Limb (tissue), 2 donors: Measurements from ENCODE around the gene DNAJC5.
A peak's percentile ranks its signal among the peaks of the same experiment; 100 is the strongest.

ENCODE experiments used
- DNase-seq, 2 donors: peaks; one replicate each; pipeline ENCODE4 v3.0.0-alpha.2; 2016; ENCODE audit errors: extremely low spot score in 2 of 2

Gene DNAJC5

DNA sequence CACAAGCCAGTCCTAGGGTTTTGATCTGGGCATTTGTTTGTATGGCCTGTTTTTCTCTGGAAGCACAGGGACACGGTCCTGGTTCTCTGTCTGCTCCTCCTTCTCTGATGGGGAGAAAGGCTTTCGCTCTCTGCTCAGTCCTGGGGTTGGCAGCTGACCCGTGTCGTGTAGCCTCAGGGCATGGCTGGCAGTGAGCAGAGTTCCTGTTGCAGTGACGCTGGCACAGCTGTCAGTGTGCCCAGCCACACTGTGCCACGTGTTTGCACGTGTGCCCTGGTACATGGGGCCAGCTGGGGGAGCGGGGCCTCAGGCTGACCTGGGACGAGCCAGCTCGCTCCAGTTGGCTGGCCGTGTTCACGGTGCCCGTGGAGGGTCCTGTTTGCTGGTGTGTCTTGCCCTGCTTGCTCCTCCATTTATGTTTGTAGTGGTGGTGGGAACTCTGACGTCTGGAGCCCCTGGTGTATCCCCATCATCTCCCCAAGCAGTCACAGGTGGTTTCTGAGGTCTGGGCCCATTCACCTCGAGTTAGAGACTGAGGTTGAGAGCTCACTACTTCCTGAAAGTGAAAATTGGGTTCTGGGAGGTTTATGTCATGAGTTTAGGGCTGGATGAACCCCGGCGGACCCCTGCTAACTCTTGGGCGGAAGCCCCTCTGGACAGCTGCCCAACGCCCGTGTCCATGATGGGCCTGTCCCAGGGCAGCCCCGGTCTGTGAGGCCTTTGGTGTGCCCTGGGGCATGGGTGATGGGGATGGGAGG lies 10.2 kb upstream of the DNAJC5 start:
- DNase-seq: no peak

DNA sequence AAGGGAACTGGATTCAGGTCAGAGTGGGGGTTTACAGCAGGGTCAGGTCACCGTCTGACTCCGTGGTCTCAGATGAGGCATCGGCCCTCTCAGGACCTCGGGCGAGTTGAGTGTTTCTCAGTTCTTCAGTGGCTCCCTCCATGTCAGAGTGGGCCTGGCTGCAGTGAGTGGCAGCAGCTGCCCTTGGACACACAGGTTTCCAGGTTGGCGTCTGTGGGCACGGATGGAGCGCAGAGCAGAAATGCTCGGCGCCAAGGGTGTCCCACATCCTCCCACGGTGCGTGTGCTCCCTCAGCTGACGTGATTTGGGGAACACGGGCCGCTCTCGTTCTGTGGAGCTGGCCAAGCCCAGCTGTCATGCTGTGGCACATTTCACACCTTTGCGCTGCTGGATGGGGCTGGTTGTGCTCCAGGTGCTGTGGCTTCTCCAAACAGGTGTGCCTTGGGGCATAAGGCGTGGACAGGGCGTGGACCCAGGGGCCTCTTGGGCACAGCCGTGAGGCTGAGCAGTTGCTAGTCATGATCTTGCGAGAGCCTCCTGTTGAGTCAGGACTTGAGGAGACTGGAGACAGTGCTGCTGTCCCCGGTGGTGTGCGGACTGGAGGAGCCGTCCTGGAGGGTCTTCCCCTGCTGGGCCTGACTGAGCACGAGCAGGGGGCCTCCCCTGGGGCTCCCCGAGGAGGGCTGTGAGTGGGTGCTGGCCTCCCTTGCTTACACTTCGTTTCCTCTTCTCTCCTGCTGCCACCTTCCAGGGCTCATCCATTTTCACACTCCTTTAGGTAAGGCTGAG lies 9.5 kb upstream of the DNAJC5 start:
- no peak for DNase-seq

DNA sequence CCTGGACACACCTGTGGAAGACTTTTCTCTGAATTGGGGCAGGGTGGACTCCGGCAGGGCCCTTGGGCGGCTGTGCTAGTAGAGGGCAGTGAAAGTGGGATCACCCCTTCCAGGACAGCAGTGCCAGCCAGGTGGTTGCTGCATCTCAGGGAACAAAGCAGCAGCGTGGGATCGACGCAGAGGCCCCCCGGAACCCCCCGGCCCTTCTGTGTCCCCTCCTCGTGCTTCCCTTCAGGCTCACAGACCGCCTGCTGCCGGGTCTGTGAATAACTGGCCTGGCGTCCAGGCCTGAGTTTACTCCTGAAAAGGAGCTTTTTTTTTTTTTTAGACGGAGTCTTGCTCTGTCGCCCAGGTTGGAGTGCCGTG lies 8.9 kb upstream of the DNAJC5 start:
- no peak for DNase-seq

DNA sequence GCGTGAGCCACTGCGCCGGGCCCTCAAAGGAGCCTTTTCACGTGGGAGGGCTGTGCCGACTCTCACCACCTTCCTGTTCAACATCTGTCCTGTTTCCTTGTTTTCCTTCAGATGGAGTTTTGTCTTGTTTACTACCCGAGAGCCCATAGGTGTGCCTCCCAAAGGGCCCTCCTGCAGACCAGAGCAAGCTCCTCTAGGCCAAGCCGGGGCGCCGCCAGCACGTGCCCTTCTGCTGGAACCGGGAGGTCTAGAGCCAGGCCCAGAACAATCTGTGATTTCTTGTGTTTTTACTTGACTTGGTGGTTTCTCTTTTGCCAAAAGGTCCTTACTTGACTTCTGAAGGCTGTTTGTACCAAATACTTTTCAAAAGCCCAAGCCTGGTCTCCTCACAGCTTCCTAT lies 8.0 kb upstream of the DNAJC5 start:
- no peak for DNase-seq

DNA sequence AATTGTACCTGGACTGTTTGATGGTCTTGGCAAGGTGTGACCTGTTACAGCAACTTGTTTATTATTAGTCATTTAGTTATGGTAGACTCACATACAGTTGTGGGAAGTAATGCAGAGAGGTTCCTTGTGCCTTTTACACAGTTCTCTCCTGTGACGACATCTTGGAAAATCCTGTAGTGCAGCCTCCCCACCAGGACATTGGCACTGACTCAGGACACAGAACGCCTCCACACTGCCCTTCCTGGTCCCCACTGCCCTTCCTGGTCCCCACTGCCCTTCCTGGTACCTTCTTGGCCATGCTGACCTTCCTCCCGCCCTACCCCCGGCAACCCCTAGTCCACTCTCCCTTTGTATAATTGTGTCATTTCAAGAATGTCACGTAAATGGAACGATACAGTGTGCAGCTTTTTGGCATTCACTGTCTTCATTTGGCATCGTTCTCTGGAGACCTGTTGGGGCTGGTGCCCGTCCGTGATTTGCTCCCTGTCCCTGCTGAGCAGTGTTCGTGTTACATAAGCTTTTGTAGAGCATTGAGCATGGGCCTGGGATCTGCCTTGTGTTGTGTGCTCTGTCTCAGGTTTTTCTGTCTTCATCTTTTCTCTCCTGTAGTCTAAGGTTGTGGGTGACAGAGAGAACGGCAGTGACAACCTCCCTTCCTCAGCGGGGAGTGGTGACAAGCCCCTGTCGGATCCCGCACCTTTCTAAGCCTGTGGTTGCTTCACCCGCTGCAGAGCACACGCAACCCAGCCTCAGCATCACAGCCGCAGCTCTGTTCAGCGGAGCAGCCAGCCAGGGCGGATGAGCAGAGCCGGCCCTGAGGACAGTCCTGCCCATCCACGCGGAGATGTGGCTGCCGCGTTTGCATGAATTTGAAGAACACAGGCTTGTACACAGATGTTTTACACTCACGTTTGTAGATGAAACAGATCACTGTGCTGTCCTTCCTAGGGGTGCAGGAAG lies 5.4 kb upstream of the DNAJC5 start:
- DNase-seq: no peak

DNA sequence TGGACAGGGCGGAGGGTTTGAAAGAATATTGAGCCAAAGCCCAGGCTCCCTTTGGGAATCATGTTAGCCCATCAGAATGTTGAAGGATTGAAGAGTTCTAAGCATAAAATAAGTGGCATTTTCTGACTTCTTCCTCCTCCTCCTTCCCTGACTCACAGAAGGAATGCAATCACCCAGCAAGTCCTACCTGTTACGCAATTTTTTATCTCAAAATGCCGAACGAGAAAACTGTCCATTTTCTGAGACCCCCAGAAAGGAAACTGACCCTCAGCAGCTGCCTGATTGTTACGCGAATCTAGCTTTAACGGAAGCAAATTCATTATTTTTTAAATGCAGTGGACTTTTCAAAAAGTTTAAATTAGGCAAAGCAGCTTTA lies 4.7 kb upstream of the DNAJC5 start:
- DNase-seq: no peak

DNA sequence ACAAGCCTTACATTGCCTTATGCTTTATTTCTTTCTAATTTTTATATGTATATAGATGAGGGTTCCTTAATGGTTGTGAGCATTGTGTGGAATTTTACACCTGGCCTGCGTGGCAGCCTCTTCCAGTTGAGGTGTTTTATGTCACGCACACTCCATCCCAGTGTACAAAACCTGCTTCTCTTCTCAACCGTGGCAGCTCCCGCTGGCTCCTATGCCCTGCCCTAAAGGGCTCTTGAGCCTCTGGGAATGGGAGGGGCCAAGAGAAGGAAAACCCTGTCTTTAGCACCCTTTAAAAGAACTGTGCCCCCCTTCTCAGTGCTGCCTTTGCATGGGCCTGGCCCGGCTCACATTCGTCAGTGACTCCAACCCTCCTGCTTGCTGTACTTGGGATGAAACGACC lies 4.3 kb upstream of the DNAJC5 start:
- no peak for DNase-seq

DNA sequence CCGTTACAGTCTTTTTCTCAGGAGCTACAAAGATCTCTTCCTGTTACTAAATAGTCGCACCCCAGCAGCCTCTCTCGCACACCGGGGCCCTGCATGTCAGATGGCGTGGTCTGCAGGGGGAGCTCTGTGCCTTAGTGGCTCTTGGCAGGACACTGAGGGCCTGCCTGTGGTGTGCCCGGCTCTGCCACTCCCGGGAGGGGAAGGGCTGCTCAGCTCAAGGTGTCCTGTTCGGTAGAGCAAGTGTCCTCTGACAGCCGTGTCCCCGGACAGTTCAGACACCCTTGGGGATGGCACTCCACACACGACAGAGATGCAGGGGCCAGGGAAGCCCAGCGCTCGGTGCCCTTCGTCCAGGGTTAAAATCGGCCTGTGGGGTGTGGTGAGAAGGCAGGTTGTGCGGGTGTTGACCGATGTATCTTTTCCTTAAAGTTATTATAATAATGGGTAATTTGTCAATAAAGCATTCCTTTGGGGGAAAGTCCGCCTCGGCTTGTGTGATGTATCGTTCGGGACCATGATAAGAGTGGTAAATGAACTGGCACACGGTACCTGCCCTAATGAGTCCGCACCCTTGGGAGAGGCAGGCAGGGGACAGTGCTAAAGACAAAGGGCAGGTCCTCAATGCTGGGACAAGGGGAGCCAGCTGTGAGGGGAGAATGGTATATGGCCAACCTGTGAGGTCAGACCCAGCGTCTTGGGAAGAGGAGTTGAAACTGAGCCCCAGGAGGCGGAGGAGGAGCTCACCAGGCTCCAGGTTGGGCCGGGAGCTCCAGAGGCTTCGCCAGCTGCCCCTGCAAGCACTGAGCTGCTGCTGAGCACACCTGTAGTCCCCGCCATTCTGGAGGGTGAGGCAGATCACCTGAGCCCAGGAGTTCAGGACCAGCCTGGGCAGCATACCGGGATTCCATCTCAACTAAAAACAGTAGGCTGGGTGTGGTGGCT lies 3.6 kb upstream of the DNAJC5 start:
- no peak for DNase-seq

DNA sequence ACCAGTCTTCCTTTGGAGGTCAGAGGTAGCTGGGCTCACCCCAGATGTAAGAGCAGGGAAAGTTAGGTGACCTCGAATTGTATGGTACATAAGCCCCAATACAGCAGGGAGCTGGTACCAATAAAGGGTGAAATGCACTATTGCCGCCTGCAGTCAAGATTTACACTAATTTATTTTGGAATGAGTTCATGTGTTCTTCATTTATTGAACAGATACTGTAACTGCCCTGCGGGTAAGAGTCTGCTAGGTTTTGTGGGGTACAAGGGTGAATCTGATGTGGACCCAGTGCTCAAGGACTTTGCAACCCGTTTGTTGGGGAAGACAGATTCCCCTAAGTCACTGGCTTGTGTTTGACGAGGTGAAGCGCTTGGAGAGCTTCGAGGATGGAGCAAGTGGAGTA lies 2.5 kb upstream of the DNAJC5 start:
- no peak for DNase-seq

DNA sequence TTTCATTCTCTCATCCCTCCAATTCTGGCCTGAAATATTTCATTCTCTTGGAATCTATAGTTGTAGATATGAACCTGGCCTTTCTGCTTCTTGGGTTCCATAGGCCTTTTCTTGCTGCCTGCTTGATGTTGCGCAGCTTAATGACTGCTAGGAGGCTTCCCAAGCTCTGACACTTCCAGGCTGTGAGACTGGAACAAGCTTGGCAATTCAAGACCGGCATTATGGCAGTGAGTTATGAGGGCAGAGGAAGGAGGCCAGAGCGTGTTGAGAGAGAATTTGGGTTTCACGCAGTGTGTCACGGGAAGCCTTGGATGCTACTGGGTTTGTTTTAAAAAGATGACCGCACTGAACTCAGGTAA lies 948 bp upstream of the DNAJC5 start:
- no peak for DNase-seq

DNA sequence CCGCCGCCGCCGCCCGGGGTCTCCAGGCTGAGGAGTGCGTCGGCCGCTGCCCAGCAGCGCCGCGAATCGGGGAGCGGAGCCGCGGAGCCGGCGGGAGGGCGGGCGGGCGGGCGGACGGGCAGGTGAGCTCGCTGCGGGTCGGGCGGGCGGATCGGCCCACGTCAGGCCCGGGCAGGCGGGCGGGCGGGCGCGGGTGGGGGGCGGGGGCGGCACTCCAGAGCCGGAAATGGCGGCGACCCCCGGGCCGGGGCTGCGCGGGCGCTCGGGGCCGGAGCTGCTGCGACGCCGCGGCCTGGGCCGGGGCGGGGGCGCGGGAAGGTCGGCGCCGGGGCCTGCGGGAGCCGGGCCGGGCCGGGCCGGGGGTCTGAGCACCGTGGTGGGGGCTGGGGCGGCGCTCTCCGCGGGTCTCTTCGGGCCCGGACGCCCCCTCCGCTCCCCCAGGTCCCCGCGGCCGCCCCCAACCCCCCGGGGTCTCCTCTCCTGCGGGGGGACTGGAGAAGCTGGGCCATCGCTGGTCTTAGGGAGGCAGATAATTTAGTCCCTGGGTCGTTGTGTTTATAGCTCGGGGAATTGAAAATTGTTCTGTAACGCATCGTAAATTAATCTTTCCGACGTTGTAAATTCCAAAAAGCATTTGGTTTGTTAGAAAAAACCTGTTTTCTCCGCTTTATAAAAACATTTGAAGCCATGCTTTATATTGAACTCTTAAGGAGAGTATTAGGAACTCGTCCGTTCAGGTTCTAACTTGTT lies 451 bp downstream of the DNAJC5 start:
- DNase-seq: no peak

DNA sequence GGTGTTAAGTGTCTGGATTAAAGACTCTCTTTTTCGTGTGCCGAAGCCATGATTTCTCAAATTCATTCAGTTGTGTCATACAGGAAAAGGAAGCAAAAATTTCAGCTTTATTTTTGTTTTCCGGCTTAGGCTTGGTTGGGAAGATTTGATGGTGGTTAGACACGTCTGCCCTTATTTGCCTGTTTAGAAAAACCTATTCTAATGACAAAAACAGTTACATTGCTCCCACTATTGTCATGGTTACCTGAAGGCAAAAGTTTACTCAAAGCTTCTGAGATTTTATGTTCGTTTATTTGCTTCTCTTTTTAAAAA lies 982 bp downstream of the DNAJC5 start:
- DNase-seq: no peak

DNA sequence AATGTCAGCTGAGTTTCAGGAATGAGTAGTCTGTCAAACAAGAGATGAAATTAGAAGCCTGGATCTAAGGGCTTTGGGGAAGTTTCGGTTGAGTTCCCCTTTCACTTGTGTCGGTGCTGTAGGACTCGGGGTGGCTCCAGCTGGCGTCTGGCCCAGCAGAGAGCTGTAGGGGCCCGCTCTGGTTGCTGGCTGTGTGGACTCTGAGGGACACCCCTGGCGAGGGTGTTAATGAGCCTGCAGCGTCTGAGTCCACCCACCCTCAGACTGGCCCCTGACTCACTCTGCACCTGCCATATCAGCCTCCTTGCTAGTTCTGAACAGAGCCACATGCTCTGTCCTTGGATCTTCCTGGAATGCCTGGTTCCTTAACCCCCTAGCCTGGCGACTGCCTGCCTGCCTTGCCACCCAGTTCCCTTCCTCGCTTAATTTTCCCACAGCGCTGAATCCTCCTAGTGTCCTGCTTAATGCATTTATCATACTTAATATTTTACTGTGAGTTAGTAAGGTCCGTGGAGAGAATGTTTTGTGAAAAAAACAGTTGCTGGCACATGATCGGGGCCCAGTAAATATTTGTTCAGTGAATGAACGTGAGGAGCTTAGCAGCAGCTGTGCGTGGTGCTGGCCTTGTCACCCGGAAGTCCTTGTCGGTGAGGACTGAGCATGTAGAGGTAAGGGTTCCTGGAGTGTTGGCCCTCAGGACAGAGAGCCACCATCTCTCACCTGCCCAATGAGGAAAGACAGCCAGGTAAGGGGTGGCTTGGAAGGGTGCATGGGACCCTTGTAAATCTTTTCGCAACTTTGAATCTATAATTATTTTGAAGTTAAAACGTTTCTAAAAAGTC lies 1.6 kb downstream of the DNAJC5 start:
- peak; percentile 19 to 59 for DNase-seq

DNA sequence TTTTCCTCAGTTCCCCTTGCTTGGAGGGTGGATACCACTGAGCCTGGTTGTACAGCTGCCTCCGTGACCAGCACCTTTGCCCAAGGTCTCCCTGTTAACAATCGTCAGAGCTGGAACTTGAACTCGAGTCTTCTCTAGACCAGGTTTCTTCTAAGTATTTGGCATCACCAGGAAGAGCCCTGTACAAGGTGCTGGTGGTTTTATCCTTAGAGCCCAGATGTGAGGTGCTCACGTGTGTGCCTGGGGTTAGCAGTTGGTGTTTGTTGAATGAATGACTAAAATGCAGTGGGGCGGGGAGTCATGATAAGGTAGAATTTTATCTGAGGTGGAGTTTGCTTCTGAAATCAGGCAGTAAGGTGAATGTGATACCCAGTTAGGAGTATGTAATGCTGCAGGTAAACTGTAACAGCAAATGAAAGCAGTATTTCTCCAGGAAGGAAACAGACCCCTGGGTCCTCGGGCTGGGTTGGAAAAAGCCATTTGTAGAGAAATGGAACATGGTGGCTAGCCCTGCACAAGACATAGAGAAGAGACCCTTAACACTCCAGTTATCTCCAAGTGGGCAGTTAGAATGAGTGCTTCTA lies 3.1 kb downstream of the DNAJC5 start:
- no peak for DNase-seq

DNA sequence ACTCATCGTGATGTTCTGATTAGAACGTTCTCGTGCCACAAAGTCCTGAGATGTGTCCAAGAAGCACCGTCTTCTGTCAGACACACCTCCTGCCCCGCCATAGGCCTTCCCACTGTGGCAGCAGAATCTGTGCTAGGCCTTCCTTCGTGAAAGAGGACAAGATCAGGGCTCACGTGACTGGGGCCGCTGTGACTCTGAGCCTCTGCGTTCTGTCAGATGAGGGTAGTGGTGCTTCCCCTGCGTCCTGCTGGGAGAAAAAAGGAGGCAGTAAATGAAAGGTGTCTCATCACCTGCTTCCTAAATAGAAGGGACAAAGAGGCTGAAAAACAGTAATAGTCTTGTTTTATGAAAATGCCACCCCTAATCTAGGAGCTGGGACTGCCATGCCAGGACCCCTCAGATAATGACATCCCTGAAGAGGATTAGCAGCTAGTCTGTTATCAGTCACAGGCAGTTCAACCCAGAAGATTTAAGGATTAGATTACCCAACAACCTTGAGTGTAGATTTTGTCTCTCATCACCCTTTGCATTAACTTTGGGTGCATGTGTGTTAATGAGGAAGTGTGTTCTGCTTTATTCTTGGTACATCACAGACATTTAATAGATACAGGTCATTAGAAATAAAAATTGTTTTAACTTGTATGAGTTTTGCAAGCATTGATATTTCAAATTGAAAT lies 4.1 kb downstream of the DNAJC5 start:
- no peak for DNase-seq

DNA sequence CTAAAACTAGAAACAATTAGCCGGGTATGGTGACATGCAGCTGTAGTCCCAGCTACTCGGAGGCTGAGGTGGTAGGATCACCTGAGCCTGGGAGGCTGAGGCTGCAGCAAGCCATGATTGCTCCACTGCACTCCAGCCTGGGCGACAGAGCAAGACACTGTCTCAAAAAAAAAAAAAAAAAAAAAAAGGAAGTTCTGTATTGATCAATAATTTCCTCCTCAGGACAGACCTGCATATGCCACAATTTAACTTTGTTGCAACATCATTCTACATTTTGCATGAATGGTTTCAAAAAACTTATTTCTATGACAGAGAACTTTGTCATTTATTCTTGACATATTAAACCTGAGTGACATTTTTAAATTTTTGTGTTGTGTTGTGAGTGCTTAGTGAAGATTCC lies 5.5 kb downstream of the DNAJC5 start:
- no peak for DNase-seq

DNA sequence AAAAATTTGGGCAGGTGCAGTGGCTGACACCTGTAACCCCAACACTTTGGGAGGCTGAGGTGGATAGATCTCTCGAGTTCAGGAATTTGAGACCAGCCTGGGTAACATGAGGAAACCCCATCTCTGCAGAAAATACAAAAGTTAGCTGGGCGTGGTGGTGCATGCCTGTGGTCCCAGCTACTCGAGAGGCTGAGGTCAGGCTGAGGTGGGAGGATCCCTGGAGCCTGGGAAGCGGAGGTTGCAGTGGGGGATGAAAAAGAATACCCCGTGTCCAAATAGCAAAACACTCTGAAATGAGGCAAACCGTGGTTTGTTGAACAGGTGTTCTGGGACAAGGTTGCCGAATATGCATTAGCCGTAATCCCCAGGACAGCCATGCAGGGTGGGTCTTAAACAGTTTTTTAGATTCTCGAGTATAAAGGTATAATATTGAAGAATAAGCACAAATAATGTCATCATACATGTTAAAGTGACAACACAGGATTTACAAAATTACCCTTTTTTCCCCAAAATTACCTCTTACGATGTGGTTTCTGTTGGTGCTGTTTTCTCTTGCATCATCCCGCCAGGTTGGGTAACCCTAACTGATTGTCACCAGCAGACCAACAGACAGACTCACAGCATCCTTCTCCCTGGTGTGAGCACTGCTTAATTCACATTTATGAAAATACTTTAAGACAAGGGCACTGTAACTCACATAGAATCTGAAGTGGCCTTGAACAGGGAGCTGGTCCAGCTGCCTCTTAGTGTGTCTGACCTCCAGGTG lies 9.1 kb downstream of the DNAJC5 start:
- no peak for DNase-seq
